Type B pancreatic cell (in vitro differentiated cells): ENCODE measurements around the gene AGPAT3. TPM values are rescaled to one million over a fixed set of nuclear protein-coding genes. Genes with fewer than 3 reads are reported as not detected.
"Not testable (repeated sequence)": the region's sequence is repeated elsewhere in the genome, so short reads cannot be mapped to it uniquely, and the experiment has no call there.

Experiments used
- DNase-seq: peaks from one replicate; pipeline ENCODE4 v3.0.0; 2021; ENCODE audit warnings: mixed read lengths; ENCODE audit not compliant: unreplicated experiment; ENCODE audit errors: extremely low spot score
- H3K27ac Mint-ChIP-seq: 2 replicates; pipeline ENCODE4 v1.8.0; 2021; ENCODE audit warnings: mild to moderate bottlenecking, mixed read lengths
- H3K27me3 Mint-ChIP-seq: 2 replicates; pipeline ENCODE4 v1.8.0; 2021; ENCODE audit warnings: mixed read lengths
- H3K36me3 Mint-ChIP-seq: 2 replicates; pipeline ENCODE4 v1.8.0; 2021; ENCODE audit warnings: mixed read lengths
- H3K4me1 Mint-ChIP-seq: one replicate; pipeline ENCODE4 v1.8.0; 2021; ENCODE audit warnings: mixed read lengths; ENCODE audit not compliant: unreplicated experiment
- H3K4me3 Mint-ChIP-seq: 2 replicates; pipeline ENCODE4 v1.8.0; 2021; ENCODE audit warnings: mild to moderate bottlenecking, mixed read lengths
- H3K9me3 Mint-ChIP-seq: 2 replicates; pipeline ENCODE4 v1.8.0; 2021; ENCODE audit warnings: mixed read lengths
- total RNA-seq: library from RNA; stranded (reverse); gene quantifications from 2 replicates; pipeline ENCODE4 v1.2.1, GENCODE V29; 2021; ENCODE audit warnings: low replicate concordance
- TF ChIP-seq, protein P1 (sequence below): fragments of 200-600 bp; sonication (generic); conservative IDR thresholded peaks from 2 replicates; pipeline ENCODE4 v1.5.0; 2021; ENCODE audit warnings: antibody characterized with exemption, mild to moderate bottlenecking

The AGPAT3 gene
- total RNA-seq, 1 donor from 2014 or later = 59.2 TPM

DNA sequence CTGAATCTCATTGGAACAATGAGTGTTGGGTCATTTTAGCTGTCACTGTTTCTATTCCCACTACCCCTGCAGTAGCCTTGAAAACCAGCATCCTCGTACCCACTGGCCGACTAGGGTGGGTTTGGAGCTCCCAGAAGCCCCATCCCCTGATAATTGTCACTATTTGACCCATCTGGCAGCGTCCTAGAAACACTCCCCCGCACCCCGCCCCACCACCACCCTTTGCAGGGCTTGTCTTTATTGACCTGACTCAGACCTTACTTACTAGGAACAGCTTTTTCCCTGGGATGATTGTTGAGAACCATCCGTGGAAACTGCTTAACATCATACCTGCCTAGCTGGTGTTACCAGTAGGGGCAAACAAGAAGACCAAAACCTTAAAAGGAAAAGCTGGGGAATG, 28.4 kb upstream of the AGPAT3 start:
- no peaks in the 10 kb centered on the region for H3K36me3 Mint-ChIP-seq
- TF ChIP-seq, protein P1, sequence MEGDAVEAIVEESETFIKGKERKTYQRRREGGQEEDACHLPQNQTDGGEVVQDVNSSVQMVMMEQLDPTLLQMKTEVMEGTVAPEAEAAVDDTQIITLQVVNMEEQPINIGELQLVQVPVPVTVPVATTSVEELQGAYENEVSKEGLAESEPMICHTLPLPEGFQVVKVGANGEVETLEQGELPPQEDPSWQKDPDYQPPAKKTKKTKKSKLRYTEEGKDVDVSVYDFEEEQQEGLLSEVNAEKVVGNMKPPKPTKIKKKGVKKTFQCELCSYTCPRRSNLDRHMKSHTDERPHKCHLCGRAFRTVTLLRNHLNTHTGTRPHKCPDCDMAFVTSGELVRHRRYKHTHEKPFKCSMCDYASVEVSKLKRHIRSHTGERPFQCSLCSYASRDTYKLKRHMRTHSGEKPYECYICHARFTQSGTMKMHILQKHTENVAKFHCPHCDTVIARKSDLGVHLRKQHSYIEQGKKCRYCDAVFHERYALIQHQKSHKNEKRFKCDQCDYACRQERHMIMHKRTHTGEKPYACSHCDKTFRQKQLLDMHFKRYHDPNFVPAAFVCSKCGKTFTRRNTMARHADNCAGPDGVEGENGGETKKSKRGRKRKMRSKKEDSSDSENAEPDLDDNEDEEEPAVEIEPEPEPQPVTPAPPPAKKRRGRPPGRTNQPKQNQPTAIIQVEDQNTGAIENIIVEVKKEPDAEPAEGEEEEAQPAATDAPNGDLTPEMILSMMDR = no peak
- H3K27me3 Mint-ChIP-seq = no peaks in the 10 kb centered on the region
- H3K4me3 Mint-ChIP-seq = no peak overlapping the region
- DNase-seq = no peak
- H3K27ac Mint-ChIP-seq = no peak overlapping the region
- H3K4me1 Mint-ChIP-seq = no peaks in the 10 kb centered on the region
- no peaks in the 10 kb centered on the region for H3K9me3 Mint-ChIP-seq

GRCh38 chr21:43840259-43840658, 24.8 kb upstream of the AGPAT3 start:
- DNase-seq = no peak
- TF ChIP-seq, protein P1 = no peak
- no peaks in the 10 kb centered on the region for H3K4me1 Mint-ChIP-seq
- H3K27me3 Mint-ChIP-seq = no peaks in the 10 kb centered on the region
- H3K9me3 Mint-ChIP-seq = no peaks in the 10 kb centered on the region
- H3K36me3 Mint-ChIP-seq = no peaks in the 10 kb centered on the region
- no peak overlapping the region for H3K27ac Mint-ChIP-seq
- no peak overlapping the region for H3K4me3 Mint-ChIP-seq

- Mint-ChIP-seq H3K4me1 (no peaks in the 10 kb centered on the region), H3K4me3 (no peak overlapping the region), H3K36me3 (no peaks in the 10 kb centered on the region), H3K27ac (no peak overlapping the region), H3K27me3 (no peaks in the 10 kb centered on the region), H3K9me3 (no peaks in the 10 kb centered on the region)
- TF ChIP-seq, protein P1 = no peak
- no peak for DNase-seq
Measured at GRCh38 chr21:43842742-43843141, 22.3 kb upstream of the AGPAT3 start.

DNA sequence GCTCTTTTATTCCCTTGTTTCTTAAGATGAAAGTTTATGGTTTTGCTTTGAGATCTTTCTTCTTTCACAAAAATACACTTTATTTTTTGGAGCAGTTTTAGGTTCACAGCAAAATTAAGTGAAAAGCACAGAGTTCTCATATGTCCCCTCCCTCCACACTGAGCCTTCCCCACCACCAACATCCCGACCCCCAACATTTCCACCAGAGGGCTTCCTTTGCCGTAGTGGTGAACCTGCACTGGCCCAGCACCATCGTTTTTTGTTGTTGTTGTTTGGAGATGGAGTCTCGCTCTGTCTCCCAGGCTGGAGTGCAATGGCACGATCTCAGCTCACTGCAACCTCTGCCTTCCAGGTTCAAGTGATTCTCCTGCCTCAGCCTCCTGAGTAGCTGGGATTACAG, 20.1 kb upstream of the AGPAT3 start:
- not testable (repeated sequence) for H3K4me3 Mint-ChIP-seq, H3K27ac Mint-ChIP-seq, H3K27me3 Mint-ChIP-seq, DNase-seq, H3K9me3 Mint-ChIP-seq, H3K36me3 Mint-ChIP-seq, H3K4me1 Mint-ChIP-seq
- TF ChIP-seq, protein P1 = peak; percentile 25

DNA sequence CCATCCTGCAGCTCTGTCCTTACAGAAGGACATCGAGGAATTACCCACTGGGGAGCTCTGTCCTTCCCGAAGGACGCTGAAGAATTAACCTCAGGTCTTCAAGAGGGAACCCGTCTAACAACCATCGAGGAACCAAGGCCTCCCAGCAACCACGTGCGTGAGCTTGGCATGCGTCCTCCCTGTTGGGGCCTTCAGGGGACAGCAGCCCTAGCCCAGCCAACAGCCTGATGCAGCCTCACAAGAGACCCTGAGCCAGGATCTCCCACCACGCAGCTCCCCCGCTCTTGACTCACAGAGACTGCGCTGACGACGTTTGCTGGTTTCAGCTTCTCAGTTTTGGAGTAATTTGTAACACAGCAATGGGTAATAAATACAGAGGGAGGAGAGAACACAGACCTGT, 19.6 kb upstream of the AGPAT3 start:
- DNase-seq = no peak
- Mint-ChIP-seq H3K27ac (no peak overlapping the region), H3K27me3 (no peaks in the 10 kb centered on the region), H3K4me1 (no peaks in the 10 kb centered on the region), H3K4me3 (no peak overlapping the region), H3K36me3 (no peaks in the 10 kb centered on the region), H3K9me3 (no peaks in the 10 kb centered on the region)
- TF ChIP-seq, protein P1 = no peak

- no peak for DNase-seq
- Mint-ChIP-seq H3K36me3 (no peaks in the 10 kb centered on the region), H3K27me3 (no peaks in the 10 kb centered on the region), H3K9me3 (no peaks in the 10 kb centered on the region), H3K27ac (no peak overlapping the region), H3K4me3 (no peak overlapping the region), H3K4me1 (peaks cover 3% of the 10 kb centered on the region)
- TF ChIP-seq, protein P1 = no peak
Measured at GRCh38 chr21:43846430-43846829, 18.6 kb upstream of the AGPAT3 start.
